ENCODE measurements around the gene XXYLT1.

Gene XXYLT1

GRCh38 chr3:195256639-195257453 lies 14.1 kb downstream of the XXYLT1 start:
- H3K4me3 ChIP-seq (ENCODE audit: low read depth in 1 of 2, low read length in 2 of 2) = no peak overlapping the region
- no peak overlapping the region for H3K27ac ChIP-seq (ENCODE audit: low read length)
- no peaks in the 10 kb centered on the region for H3K9me3 ChIP-seq (ENCODE audit: control insufficient read depth in 1 of 2, low read length in 2 of 2)
- no peaks in the 10 kb centered on the region for H3K27me3 ChIP-seq (ENCODE audit: low read depth, low read length)
- H3K4me1 ChIP-seq (ENCODE audit: control insufficient read depth in 1 of 2, insufficient read depth in 2 of 2, low read length in 2 of 2) = peaks cover 11 to 37% of the 10 kb centered on the region in 2 donors
- no peaks in the 10 kb centered on the region for H3K36me3 ChIP-seq (ENCODE audit: control insufficient read depth in 1 of 2, insufficient read depth in 2 of 2, low read length in 2 of 2)

GRCh38 chr3:195255571-195256501 lies 15.1 kb downstream of the XXYLT1 start:
- Histone ChIP-seq H3K4me3 (ENCODE audit: low read depth in 1 of 2, low read length in 2 of 2) (no peak overlapping the region), H3K27me3 (ENCODE audit: low read depth, low read length) (no peaks in the 10 kb centered on the region), H3K4me1 (ENCODE audit: control insufficient read depth in 1 of 2, insufficient read depth in 2 of 2, low read length in 2 of 2) (peaks cover 11 to 33% of the 10 kb centered on the region in 2 donors), H3K9me3 (ENCODE audit: control insufficient read depth in 1 of 2, low read length in 2 of 2) (no peaks in the 10 kb centered on the region), H3K27ac (ENCODE audit: low read length) (no peak overlapping the region), H3K36me3 (ENCODE audit: control insufficient read depth in 1 of 2, insufficient read depth in 2 of 2, low read length in 2 of 2) (no peaks in the 10 kb centered on the region)

GRCh38 chr3:195255176-195255500 lies 15.8 kb downstream of the XXYLT1 start:
- H3K27ac ChIP-seq (ENCODE audit: low read length) = no peak overlapping the region
- peaks cover 11 to 27% of the 10 kb centered on the region in 2 donors for H3K4me1 ChIP-seq (ENCODE audit: control insufficient read depth in 1 of 2, insufficient read depth in 2 of 2, low read length in 2 of 2)

GRCh38 chr3:195254454-195255175 lies 16.3 kb downstream of the XXYLT1 start:
- no peak overlapping the region for H3K27ac ChIP-seq (ENCODE audit: low read length)
- H3K9me3 ChIP-seq (ENCODE audit: control insufficient read depth in 1 of 2, low read length in 2 of 2) = no peaks in the 10 kb centered on the region
- H3K36me3 ChIP-seq (ENCODE audit: control insufficient read depth in 1 of 2, insufficient read depth in 2 of 2, low read length in 2 of 2) = no peaks in the 10 kb centered on the region
- H3K27me3 ChIP-seq (ENCODE audit: low read depth, low read length) = no peaks in the 10 kb centered on the region
- H3K4me3 ChIP-seq (ENCODE audit: low read depth in 1 of 2, low read length in 2 of 2) = no peak overlapping the region
- peaks cover 11 to 26% of the 10 kb centered on the region in 2 donors for H3K4me1 ChIP-seq (ENCODE audit: control insufficient read depth in 1 of 2, insufficient read depth in 2 of 2, low read length in 2 of 2)

More at GRCh38 chr3:195255176-195255500, 15.8 kb downstream of the XXYLT1 start:
- no peaks in the 10 kb centered on the region for H3K27me3 ChIP-seq (ENCODE audit: low read depth, low read length)
- H3K4me3 ChIP-seq (ENCODE audit: low read depth in 1 of 2, low read length in 2 of 2) = no peak overlapping the region
- H3K9me3 ChIP-seq (ENCODE audit: control insufficient read depth in 1 of 2, low read length in 2 of 2) = no peaks in the 10 kb centered on the region
- no peaks in the 10 kb centered on the region for H3K36me3 ChIP-seq (ENCODE audit: control insufficient read depth in 1 of 2, insufficient read depth in 2 of 2, low read length in 2 of 2)

- no peaks in the 10 kb centered on the region for H3K27me3 ChIP-seq (ENCODE audit: low read depth, low read length)
- no peak overlapping the region for H3K27ac ChIP-seq (ENCODE audit: low read length)
- no peaks in the 10 kb centered on the region for H3K9me3 ChIP-seq (ENCODE audit: control insufficient read depth in 1 of 2, low read length in 2 of 2)
- H3K36me3 ChIP-seq (ENCODE audit: control insufficient read depth in 1 of 2, insufficient read depth in 2 of 2, low read length in 2 of 2) = no peaks in the 10 kb centered on the region
- no peak overlapping the region for H3K4me3 ChIP-seq (ENCODE audit: low read depth in 1 of 2, low read length in 2 of 2)
- peaks cover 8 to 20% of the 10 kb centered on the region in 2 donors for H3K4me1 ChIP-seq (ENCODE audit: control insufficient read depth in 1 of 2, insufficient read depth in 2 of 2, low read length in 2 of 2)
Observed at GRCh38 chr3:195253923-195254432, 17.0 kb downstream of the XXYLT1 start.

- no peak overlapping the region for H3K27ac ChIP-seq (ENCODE audit: low read length)
- H3K9me3 ChIP-seq (ENCODE audit: control insufficient read depth in 1 of 2, low read length in 2 of 2) = no peaks in the 10 kb centered on the region
- H3K36me3 ChIP-seq (ENCODE audit: control insufficient read depth in 1 of 2, insufficient read depth in 2 of 2, low read length in 2 of 2) = no peaks in the 10 kb centered on the region
- no peak overlapping the region for H3K4me3 ChIP-seq (ENCODE audit: low read depth in 1 of 2, low read length in 2 of 2)
- H3K4me1 ChIP-seq (ENCODE audit: control insufficient read depth in 1 of 2, insufficient read depth in 2 of 2, low read length in 2 of 2) = peaks cover 0 to 6% of the 10 kb centered on the region in 2 donors
- H3K27me3 ChIP-seq (ENCODE audit: low read depth, low read length) = no peaks in the 10 kb centered on the region
Observed at GRCh38 chr3:195251336-195252065, 19.5 kb downstream of the XXYLT1 start.

- Histone ChIP-seq H3K4me1 (ENCODE audit: control insufficient read depth in 1 of 2, insufficient read depth in 2 of 2, low read length in 2 of 2) (peaks cover 0 to 6% of the 10 kb centered on the region in 2 donors), H3K36me3 (ENCODE audit: control insufficient read depth in 1 of 2, insufficient read depth in 2 of 2, low read length in 2 of 2) (peaks cover 0 to under 1% of the 10 kb centered on the region in 2 donors), H3K4me3 (ENCODE audit: low read depth in 1 of 2, low read length in 2 of 2) (no peak overlapping the region), H3K27ac (ENCODE audit: low read length) (no peak overlapping the region), H3K9me3 (ENCODE audit: control insufficient read depth in 1 of 2, low read length in 2 of 2) (no peaks in the 10 kb centered on the region), H3K27me3 (ENCODE audit: low read depth, low read length) (no peaks in the 10 kb centered on the region)
Observed at GRCh38 chr3:195250473-195251251, 20.3 kb downstream of the XXYLT1 start.

- H3K4me3 ChIP-seq (ENCODE audit: low read depth in 1 of 2, low read length in 2 of 2) = no peak overlapping the region
- no peak overlapping the region for H3K27ac ChIP-seq (ENCODE audit: low read length)
- no peaks in the 10 kb centered on the region for H3K27me3 ChIP-seq (ENCODE audit: low read depth, low read length)
- peaks cover 0 to 6% of the 10 kb centered on the region in 2 donors for H3K4me1 ChIP-seq (ENCODE audit: control insufficient read depth in 1 of 2, insufficient read depth in 2 of 2, low read length in 2 of 2)
- H3K9me3 ChIP-seq (ENCODE audit: control insufficient read depth in 1 of 2, low read length in 2 of 2) = no peaks in the 10 kb centered on the region
- peaks cover 0 to 5% of the 10 kb centered on the region in 2 donors for H3K36me3 ChIP-seq (ENCODE audit: control insufficient read depth in 1 of 2, insufficient read depth in 2 of 2, low read length in 2 of 2)
Observed at GRCh38 chr3:195249858-195250464, 21.0 kb downstream of the XXYLT1 start.

GRCh38 chr3:195249057-195249770 lies 21.7 kb downstream of the XXYLT1 start:
- peaks cover 0 to 5% of the 10 kb centered on the region in 2 donors for H3K36me3 ChIP-seq (ENCODE audit: control insufficient read depth in 1 of 2, insufficient read depth in 2 of 2, low read length in 2 of 2)
- no peaks in the 10 kb centered on the region for H3K27me3 ChIP-seq (ENCODE audit: low read depth, low read length)
- no peak overlapping the region for H3K4me3 ChIP-seq (ENCODE audit: low read depth in 1 of 2, low read length in 2 of 2)
- peaks cover 0 to 6% of the 10 kb centered on the region in 2 donors for H3K4me1 ChIP-seq (ENCODE audit: control insufficient read depth in 1 of 2, insufficient read depth in 2 of 2, low read length in 2 of 2)
- no peaks in the 10 kb centered on the region for H3K9me3 ChIP-seq (ENCODE audit: control insufficient read depth in 1 of 2, low read length in 2 of 2)
- no peak overlapping the region for H3K27ac ChIP-seq (ENCODE audit: low read length)

Data from muscle layer of duodenum (tissue), 2 donors.